Sciatic nerve (tissue), 2 donors: ENCODE measurements around the gene TC2N. TPM values are rescaled to one million over a fixed set of nuclear protein-coding genes. Genes with fewer than 3 reads are reported as not detected.
"Not testable (repeated sequence)": the region's sequence is repeated elsewhere in the genome, so short reads cannot be mapped to it uniquely, and the experiment has no call there.

Source experiments
- ATAC-seq: fragments of 200-7000 bp; cut with Tn5 transposase; one replicate; pipeline ENCODE4 v1.9.1; 2020; ENCODE audit warnings: mild to moderate bottlenecking, moderate library complexity
- DNase-seq: peaks from one replicate; pipeline ENCODE4 v3.0.0-alpha.2; 2020; ENCODE audit warnings: low spot score
- intact Hi-C: fragments of 100-400 bp; cut with DNase I; formaldehyde crosslinking; loops from one replicate; pipeline ENCODE4 v1.14.2; 2022
- total RNA-seq: library from RNA; stranded (reverse); fragmentation: NEBNext Ultra II Directional; extraction: Animal tissue kit (Norgen Biotek cat#: 25700); gene quantifications from one replicate; pipeline ENCODE4 v1.2.1, GENCODE V29; 2021
- donor health status: DM: no; HTN: no; CAD: no.
- donor health status: DM: no; HTN: no; CAD: no.

TC2N gene
- total RNA-seq, 1 donor from 2014 or later, result 13.2 TPM

- intact Hi-C loops, result no loop called here
- DNase-seq (no peak), ATAC-seq (no peak)
These were observed 21.7 kb downstream of the TC2N start for GRCh38 chr14:91845652-91846051.

- intact Hi-C loops, DNase-seq, ATAC-seq: not testable (repeated sequence)
These were observed 22.3 kb downstream of the TC2N start for GRCh38 chr14:91845056-91845455.

DNA sequence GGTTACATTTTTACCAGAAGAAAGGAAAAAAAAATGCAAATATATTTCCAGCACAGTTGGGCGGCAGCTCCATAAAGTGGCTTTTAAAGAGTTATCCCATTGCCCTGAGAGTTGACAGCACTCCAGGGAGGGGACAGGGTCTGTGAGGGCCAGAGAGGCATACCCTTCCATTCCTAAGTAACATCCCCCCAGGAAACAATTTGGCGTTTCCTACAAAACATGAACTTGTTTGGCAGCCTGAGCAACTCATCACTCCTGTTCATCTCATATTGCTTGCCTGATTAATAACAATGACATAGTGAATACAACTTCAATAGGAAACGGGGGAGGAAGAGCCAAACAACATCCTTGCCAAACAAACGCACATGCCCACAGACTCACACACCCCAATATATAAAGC lies 23.3 kb downstream of the TC2N start:
- ATAC-seq (no peak), DNase-seq (no peak)
- intact Hi-C loops, result no loop called here

GRCh38 chr14:91843437-91843836 lies 23.9 kb downstream of the TC2N start:
- DNase-seq (no peak), ATAC-seq (no peak)
- intact Hi-C loops, result no loop called here

DNA sequence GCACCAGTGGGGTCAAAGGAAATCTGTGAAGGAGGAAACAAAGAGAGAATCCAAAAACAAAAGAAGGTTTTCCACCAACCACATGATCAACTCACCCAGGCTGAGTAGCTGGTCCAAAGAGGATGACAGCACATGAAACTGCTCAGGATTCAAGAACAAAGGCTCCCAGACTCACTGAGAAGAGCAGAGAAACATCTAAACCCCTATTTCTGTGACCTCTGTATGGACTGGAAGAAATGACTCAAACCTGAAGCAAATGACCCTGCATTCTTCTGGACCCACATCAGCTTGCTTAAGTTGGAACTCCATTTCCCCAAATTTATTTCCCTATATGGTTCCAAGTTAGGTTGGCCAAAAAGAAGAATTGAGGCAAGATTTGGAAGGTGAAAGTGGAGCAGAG lies 26.3 kb downstream of the TC2N start:
- DNase-seq (no peak), ATAC-seq (no peak)
- intact Hi-C loops, result no loop called here

DNA sequence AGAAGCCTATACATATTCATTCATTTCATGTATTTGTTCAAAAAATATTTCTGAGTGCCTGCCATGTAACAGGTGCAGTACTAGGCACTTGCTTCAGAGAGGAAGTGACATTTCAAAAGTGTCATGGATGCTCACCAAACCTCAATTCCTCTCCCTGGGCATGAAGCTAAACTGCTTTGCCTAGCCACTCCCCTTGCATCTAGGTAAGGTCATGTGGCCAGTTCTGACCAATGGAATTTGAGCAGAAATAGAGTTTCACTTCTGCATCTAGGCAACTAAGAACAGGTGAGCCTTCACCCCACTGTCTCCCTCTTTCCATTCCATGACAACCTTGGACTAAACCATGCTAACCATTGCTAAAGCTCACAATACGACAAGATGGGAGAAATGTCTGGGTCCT lies 27.6 kb downstream of the TC2N start:
- ATAC-seq (no peak), DNase-seq (no peak)
- intact Hi-C loops, result no loop called here

DNA sequence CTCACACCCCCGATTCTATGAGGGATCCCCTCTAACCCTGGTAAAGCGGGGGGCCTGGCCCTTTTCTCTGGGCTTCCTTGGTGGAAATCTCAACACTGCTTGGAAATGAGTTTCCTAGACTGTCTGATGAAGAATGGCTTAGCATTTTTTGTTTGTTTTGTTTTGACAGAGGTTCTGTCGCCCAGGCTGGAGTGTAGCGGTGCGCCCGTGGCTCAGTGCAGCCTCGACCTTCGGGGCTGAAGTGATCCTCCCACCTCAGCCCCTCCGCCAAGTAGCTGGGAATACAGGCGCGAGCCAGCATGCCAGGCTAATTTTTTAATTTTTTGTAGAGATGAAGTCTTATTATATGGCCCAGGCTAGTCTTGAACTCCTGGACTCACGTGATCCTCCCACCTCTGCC lies 30.3 kb downstream of the TC2N start:
- ATAC-seq (no peak), DNase-seq (no peak)
- intact Hi-C loops, result no loop called here

DNA sequence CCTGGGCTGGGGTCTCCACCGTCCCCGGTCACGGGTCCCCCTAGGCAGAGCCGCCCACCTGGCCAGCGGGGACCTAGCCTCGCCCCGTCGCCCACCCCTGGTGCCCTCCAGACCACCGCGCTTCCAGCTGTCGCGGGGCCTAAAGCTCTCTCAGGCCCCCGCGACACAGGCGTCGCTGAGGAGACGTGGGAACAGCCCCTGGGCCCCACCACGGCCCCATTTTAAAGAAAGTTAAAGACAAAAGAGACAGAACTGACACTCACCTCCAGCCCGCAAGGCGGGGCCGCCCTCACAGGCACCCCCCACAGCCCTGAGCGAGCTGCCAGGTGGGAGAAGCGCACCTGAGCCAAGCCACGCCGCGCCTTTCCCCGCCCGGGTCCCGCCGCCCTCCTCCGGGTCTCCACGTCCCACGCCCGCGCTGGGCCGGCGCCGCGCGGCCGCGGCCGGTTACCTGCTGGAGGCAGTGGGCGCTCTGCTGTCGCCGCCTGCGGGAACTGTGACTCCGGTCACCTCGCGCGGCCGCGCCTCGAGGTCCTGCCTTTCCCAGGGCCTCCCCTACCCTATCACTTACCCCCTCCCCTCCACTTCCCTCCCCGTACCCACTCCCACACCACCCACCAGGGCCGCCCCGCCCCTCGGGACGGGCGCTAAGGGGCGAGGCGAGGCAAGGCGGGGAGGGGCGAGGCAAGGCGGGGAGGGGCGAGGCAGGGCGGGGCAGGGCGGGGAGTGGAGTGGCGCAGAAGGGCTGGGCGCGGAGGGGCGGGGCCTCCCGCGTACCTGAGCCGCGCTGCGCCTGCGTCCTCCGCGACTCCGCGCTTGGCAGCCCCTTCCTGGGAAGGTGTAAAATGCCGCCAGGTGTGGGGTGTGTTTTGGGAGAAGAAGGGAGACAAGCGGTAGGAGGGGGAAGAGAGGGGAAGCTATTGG lies 31.2 kb downstream of the TC2N start:
- DNase-seq, result peak; percentile 60
- intact Hi-C loops, result no loop called here

GRCh38 chr14:91835197-91835919 lies 32.0 kb downstream of the TC2N start:
- intact Hi-C loops, result no loop called here
- ATAC-seq, result no peak
- DNase-seq, result no peak

More for the DNA sequence above, 31.2 kb downstream of the TC2N start:
- ATAC-seq, result peak; percentile 87

DNA sequence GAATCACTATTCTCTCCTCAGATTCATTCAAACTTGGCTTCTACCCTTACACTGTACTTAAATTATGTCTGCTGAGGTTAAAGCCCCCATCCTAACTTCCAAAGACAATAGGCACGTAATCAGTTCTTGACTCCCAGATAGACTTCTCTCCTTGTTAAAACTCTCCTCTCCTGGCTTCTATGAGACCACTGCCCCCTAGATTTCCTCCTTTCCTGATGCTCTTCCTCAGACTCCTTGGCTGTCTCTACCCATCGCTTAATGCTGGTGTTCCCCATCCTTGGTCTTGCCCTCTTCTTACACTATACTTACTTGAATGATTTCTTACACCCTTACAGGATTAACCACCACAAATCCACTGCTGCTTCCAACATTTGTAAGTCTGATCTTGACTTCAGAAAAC lies 32.8 kb downstream of the TC2N start:
- intact Hi-C loops, result no loop called here
- ATAC-seq (no peak), DNase-seq (no peak)

- no peak for DNase-seq
- ATAC-seq, result no peak
- intact Hi-C loops, result no loop called here
These were observed 36.0 kb downstream of the TC2N start for GRCh38 chr14:91831337-91831736.

DNA sequence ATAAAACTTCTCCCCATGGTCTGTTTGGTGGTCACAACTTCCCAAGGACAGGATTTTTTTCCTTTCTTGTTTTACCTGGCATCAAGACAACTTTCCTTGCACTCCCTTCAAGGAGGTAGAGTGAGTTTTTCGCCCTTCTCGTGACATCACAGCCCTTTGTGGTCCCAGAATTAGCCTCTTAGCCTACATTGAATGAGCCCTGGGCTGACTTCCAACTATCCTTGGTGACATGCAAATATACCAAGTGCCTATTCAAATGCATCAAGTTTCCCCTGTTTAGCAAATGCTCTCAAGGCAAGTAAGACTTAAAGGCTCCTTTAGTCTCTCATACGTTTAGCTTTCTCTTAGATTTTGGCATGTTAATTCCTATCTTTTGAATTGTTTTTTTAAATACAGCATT lies 36.6 kb downstream of the TC2N start:
- DNase-seq (no peak), ATAC-seq (no peak)
- intact Hi-C loops, result no loop called here

DNA sequence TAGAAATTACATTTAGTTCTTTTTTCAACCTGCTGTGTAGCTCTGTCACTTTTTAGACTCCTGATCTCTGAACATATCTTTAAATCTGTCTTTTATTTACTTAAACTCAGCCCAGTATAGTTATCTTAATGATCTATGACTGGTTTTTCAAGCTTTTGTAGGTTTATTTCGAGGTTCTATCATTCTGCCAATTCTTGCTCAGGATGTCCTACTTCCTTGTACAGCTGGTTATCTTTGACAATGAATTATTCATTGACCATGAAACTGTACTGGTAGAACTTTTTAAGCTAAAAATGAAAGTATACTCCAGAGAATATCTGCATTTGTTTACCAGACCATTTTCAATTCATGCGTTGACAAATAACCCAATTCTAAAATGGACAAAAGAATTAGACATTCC lies 37.8 kb downstream of the TC2N start:
- DNase-seq (no peak), ATAC-seq (no peak)
- intact Hi-C loops, result no loop called here

DNA sequence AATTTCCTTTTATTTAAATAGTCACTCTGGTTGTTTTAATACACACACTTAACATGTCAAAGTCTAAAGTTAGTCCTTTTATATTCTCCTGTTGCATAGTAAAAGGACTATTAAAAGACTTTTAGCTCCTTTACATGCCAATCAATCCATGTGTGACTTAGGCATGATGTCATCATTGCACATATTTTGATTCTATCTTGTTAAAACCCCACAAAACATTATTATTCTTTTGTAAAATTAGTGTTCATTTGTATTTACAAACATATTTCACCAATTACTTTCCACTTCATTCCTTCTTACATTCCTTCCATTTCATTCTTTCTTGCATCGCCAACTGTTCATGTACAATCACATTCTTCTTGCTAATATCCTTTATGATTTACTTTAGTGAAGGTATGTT lies 39.6 kb downstream of the TC2N start:
- intact Hi-C loops, result no loop called here
- DNase-seq, result no peak
- no peak for ATAC-seq

- no peak for ATAC-seq
- no peak for DNase-seq
- intact Hi-C loops, result no loop called here
These were observed 49.6 kb downstream of the TC2N start for GRCh38 chr14:91817566-91818325.

DNA sequence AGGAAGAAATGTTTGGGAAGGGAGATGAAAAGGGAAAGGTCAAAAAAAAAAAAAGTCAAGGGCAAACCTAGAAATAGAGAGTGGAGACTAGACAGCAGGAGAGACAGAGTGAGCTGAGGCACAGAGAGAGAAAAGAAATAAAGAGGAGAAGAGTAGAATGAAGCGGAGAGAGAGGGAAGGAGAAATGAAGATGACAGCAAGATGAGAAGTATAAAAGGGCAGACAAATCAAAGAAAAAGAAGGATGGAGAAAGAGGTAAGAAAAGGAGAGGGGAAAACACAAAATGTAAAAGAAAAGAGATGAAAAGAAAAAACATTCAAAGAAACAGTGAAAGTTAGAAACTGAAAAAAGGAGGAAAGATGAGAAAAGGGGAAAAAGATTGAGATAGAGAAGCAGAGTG lies 53.0 kb downstream of the TC2N start:
- DNase-seq (no peak), ATAC-seq (no peak)
- intact Hi-C loops, result no loop called here

GRCh38 chr14:91810699-91811098 lies 56.6 kb downstream of the TC2N start:
- intact Hi-C loops, result no loop called here
- ATAC-seq, result no peak
- no peak for DNase-seq

GRCh38 chr14:91806716-91807115 lies 60.6 kb downstream of the TC2N start:
- DNase-seq, result no peak

DNA sequence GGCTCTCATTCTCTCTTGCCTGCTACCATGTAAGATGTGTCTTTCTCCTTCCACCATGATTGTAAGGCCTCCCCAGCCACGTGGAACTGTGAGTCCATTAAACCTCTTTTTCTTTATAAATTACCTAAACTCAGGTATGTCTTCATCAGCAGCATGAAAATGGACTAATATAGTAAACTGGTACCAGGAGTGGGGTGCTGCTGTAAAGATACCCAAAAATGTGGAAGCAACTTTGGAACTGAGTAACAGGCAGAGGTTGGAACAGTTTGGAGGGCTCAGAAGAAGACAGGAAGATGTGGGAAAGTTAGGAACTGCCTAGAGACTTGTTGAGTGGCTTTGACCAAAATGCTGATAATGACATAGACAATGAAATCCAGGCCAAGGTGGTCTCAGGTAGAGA lies 61.2 kb downstream of the TC2N start:
- ATAC-seq, DNase-seq, intact Hi-C loops: not testable (repeated sequence)

More at GRCh38 chr14:91806716-91807115, 60.6 kb downstream of the TC2N start:
- intact Hi-C loops, result no loop called here
- no peak for ATAC-seq

GRCh38 chr14:91805659-91806058 lies 61.7 kb downstream of the TC2N start:
- no peak for ATAC-seq

More at GRCh38 chr14:91805659-91806058, 61.7 kb downstream of the TC2N start:
- intact Hi-C loops, result no loop called here
- no peak for DNase-seq
